ENCODE data around the gene GRM8.

The GRM8 gene

GRCh38 chr7:126988022-126988421, 264.7 kb downstream of the GRM8 start:
- no peak for DNase-seq (ENCODE audit: low spot score)
- in situ Hi-C loops (cut with MboI; ENCODE audit: low pct_unique_long_range_greater_than_20kb, low sequenced_read_pairs, unreplicated experiment), result no loop called here
- TF ChIP-seq CTCF (IDR thresholded peaks at IDR 0.05; ENCODE audit: extremely low read depth, insufficient read depth, missing control alignments), result no peak

DNA sequence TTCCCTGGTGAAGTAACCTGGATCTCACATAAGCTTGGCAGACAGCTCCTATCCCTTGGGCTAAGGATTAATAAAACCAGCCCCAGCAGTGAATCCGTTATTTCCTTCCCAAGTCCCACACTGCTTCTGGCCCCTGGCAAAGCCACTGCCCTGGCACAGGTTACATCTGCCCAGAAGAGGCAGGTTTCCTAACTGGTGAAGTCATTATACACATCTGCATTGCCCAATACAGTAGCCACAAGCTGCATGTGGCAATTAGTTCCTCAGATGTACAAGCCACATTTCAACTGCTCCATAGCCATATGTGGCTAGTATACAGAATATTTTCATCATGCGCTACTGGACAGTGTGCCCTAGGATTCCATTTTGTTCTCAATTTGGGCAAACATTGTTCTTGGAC, 273.0 kb downstream of the GRM8 start:
- DNase-seq (ENCODE audit: low spot score), result no peak
- in situ Hi-C loops (cut with MboI; ENCODE audit: low pct_unique_long_range_greater_than_20kb, low sequenced_read_pairs, unreplicated experiment), result no loop called here

GRCh38 chr7:126978865-126979264, 273.9 kb downstream of the GRM8 start:
- in situ Hi-C loops (cut with MboI; ENCODE audit: low pct_unique_long_range_greater_than_20kb, low sequenced_read_pairs, unreplicated experiment), result no loop called here

More for the DNA sequence above, 273.0 kb downstream of the GRM8 start:
- no peak for TF ChIP-seq CTCF (IDR thresholded peaks at IDR 0.05; ENCODE audit: extremely low read depth, insufficient read depth, missing control alignments)

GRCh38 chr7:126973066-126973465, 279.7 kb downstream of the GRM8 start:
- no peak for TF ChIP-seq CTCF (IDR thresholded peaks at IDR 0.05; ENCODE audit: extremely low read depth, insufficient read depth, missing control alignments)
- in situ Hi-C loops (cut with MboI; ENCODE audit: low pct_unique_long_range_greater_than_20kb, low sequenced_read_pairs, unreplicated experiment), result no loop called here
- no peak for DNase-seq (ENCODE audit: low spot score)

More at GRCh38 chr7:126978865-126979264, 273.9 kb downstream of the GRM8 start:
- no peak for DNase-seq (ENCODE audit: low spot score)
- TF ChIP-seq CTCF (IDR thresholded peaks at IDR 0.05; ENCODE audit: extremely low read depth, insufficient read depth, missing control alignments), result no peak

DNA sequence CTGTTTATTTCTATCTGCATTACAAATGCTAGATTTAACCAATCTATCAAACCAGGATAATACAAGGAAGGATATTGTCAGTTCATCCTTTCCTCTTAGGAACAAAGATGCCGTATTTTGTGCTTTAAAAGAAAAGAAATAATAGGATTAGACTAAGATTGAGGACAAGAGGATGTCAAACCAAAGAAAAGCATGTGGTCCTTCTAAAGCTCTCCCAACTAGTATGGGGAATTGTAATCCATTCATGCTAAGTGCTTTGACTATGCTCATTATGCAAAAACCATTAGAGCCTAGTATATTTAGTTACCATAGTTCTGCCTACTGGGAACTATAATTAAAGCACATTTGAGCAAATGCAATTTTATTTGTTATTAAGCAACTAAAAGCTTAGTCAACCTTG, 280.2 kb downstream of the GRM8 start:
- TF ChIP-seq CTCF (IDR thresholded peaks at IDR 0.05; ENCODE audit: extremely low read depth, insufficient read depth, missing control alignments), result no peak
- in situ Hi-C loops (cut with MboI; ENCODE audit: low pct_unique_long_range_greater_than_20kb, low sequenced_read_pairs, unreplicated experiment), result no loop called here
- no peak for DNase-seq (ENCODE audit: low spot score)

GRCh38 chr7:126959649-126960048, 293.1 kb downstream of the GRM8 start:
- in situ Hi-C loops (cut with MboI; ENCODE audit: low pct_unique_long_range_greater_than_20kb, low sequenced_read_pairs, unreplicated experiment), result no loop called here
- no peak for DNase-seq (ENCODE audit: low spot score)
- no peak for TF ChIP-seq CTCF (IDR thresholded peaks at IDR 0.05; ENCODE audit: extremely low read depth, insufficient read depth, missing control alignments)

- in situ Hi-C loops (cut with MboI; ENCODE audit: low pct_unique_long_range_greater_than_20kb, low sequenced_read_pairs, unreplicated experiment), result no loop called here
- no peak for DNase-seq (ENCODE audit: low spot score)
- TF ChIP-seq CTCF (IDR thresholded peaks at IDR 0.05; ENCODE audit: extremely low read depth, insufficient read depth, missing control alignments), result no peak
Observed at GRCh38 chr7:126958367-126958766, 294.4 kb downstream of the GRM8 start.
